IMR-90 (cell line): ENCODE results near the gene PPIL6.

Experiments used
- MXI1 ChIP-seq: IDR thresholded peaks from 2 replicates; pipeline ENCODE4 v1.6.1; 2012; ENCODE audit warnings: low read depth, mild to moderate bottlenecking, low read length, moderate library complexity, borderline replicate concordance
- NFE2L2 ChIP-seq: fragments of 150-350 bp; IDR thresholded peaks from 2 replicates; pipeline ENCODE4 v1.6.1; 2016; ENCODE audit warnings: low read depth, mild to moderate bottlenecking, low read length
- POLR2A ChIP-seq: IDR thresholded peaks from 2 replicates; pipeline ENCODE4 v1.6.1; 2012; ENCODE audit warnings: mild to moderate bottlenecking, low read depth, low read length
- RAD21 ChIP-seq: IDR thresholded peaks from 2 replicates; pipeline ENCODE4 v1.6.1; 2012; ENCODE audit warnings: low read length, improper control_type of control experiment
- RCOR1 ChIP-seq: IDR thresholded peaks from 2 replicates; pipeline ENCODE4 v1.6.1; 2012; ENCODE audit warnings: mild to moderate bottlenecking, low read length, improper control_type of control experiment; ENCODE audit not compliant: insufficient replicate concordance
- TF ChIP-seq, protein P1 (sequence below): conservative IDR thresholded peaks from 2 replicates; pipeline ENCODE4 v1.5.1; 2012; ENCODE audit warnings: mild to moderate bottlenecking, low read depth, low read length, improper control_type of control experiment
- TF ChIP-seq, protein P2 (sequence below): fragments of 150-350 bp; IDR thresholded peaks from 2 replicates; pipeline ENCODE4 v1.6.1; 2016; ENCODE audit warnings: low read depth, mild to moderate bottlenecking, low read length, moderate library complexity, borderline replicate concordance

DNA sequence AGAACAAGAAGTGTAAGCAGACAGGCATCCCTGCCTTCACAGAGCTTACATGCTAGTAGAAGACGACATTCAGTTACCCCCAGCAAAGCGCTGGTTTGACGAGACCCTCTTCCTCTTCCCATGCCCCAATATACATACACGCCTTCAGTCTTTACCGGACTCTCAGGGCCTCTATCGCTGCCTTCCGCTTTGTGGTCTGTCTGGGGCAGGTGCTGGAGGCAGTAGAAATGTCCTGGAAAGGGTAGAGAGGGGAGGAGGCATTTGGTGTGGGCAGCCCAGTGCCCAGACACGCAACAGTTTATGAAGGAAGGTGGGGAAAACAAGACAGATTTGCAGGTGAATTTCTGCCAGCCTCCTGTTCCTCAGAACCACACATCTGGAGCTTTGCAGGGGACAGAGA lies 6.1 kb upstream of the PPIL6 start:
- TF ChIP-seq, protein P1, sequence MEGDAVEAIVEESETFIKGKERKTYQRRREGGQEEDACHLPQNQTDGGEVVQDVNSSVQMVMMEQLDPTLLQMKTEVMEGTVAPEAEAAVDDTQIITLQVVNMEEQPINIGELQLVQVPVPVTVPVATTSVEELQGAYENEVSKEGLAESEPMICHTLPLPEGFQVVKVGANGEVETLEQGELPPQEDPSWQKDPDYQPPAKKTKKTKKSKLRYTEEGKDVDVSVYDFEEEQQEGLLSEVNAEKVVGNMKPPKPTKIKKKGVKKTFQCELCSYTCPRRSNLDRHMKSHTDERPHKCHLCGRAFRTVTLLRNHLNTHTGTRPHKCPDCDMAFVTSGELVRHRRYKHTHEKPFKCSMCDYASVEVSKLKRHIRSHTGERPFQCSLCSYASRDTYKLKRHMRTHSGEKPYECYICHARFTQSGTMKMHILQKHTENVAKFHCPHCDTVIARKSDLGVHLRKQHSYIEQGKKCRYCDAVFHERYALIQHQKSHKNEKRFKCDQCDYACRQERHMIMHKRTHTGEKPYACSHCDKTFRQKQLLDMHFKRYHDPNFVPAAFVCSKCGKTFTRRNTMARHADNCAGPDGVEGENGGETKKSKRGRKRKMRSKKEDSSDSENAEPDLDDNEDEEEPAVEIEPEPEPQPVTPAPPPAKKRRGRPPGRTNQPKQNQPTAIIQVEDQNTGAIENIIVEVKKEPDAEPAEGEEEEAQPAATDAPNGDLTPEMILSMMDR = no peak
- TF ChIP-seq RAD21 (no peak), POLR2A (no peak), RCOR1 (no peak), NFE2L2 (no peak), MXI1 (no peak)
- TF ChIP-seq, protein P2, sequence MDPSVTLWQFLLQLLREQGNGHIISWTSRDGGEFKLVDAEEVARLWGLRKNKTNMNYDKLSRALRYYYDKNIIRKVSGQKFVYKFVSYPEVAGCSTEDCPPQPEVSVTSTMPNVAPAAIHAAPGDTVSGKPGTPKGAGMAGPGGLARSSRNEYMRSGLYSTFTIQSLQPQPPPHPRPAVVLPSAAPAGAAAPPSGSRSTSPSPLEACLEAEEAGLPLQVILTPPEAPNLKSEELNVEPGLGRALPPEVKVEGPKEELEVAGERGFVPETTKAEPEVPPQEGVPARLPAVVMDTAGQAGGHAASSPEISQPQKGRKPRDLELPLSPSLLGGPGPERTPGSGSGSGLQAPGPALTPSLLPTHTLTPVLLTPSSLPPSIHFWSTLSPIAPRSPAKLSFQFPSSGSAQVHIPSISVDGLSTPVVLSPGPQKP = no peak
